ENCODE data around the gene PDE1A. TPM values are rescaled to one million over a fixed set of nuclear protein-coding genes. Genes with fewer than 3 reads are reported as not detected.

Gene PDE1A
- total and polyA plus RNA-seq, 8 donors: 0.60 to 4.2 (median 1.6) TPM

- DNase-seq (no peak), FAIRE-seq (no peak), ATAC-seq (peak in 2 of 4 donors; percentile 71 to 76)
- no peak for TF ChIP-seq CTCF (IDR thresholded peaks at IDR 0.05)
- H3K4me1 ChIP-seq: no peaks in the 10 kb centered on the region
- H3K27ac ChIP-seq: no peak overlapping the region
- no peaks in the 10 kb centered on the region for H3K27me3 ChIP-seq
- intact Hi-C loops (cut with DNase I): no loop called here
- H3K9me3 ChIP-seq: no peaks in the 10 kb centered on the region
- WGBS, 2 donors: 70 to 80% methylated on average over 4 of the region's 4 CpGs
- H3K4me3 ChIP-seq: no peak overlapping the region
- H3K36me3 ChIP-seq: no peaks in the 10 kb centered on the region
Measured at GRCh38 chr2:182366628-182367027, 60.2 kb downstream of the PDE1A start.

DNA sequence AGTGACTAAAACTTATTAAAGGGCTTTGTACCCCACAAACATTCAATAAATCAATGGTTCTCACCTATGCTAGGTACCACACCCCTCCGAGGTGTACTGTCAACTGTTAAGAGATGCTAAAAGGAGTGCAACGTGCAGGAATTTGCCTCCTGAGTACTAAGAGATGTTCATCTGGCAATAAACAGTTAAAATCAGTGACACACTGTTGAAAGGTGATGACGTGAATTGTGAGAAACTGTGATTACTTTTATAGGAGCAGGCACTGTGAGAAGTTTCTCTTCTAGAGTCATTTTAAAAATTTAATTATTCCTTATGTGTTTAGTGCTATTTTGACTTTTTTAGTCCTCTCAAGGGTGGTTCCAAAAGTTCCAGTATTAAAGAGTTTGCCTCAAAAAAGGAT, 61.0 kb downstream of the PDE1A start:
- H3K4me3 ChIP-seq: no peak overlapping the region
- H3K27ac ChIP-seq: no peak overlapping the region
- no peaks in the 10 kb centered on the region for H3K27me3 ChIP-seq
- H3K9me3 ChIP-seq: no peaks in the 10 kb centered on the region
- H3K36me3 ChIP-seq: no peaks in the 10 kb centered on the region
- intact Hi-C loops (cut with DNase I): no loop called here
- DNase-seq: no peak
- no peak for TF ChIP-seq CTCF (IDR thresholded peaks at IDR 0.05)
- no peak for FAIRE-seq
- peaks cover 0 to 2% (median 0%) of the 10 kb centered on the region in 3 donors for H3K4me1 ChIP-seq
- 55 to 70% methylated on average over 3 of the region's 3 CpGs for WGBS, 2 donors
- no peak for ATAC-seq

GRCh38 chr2:182361477-182361876, 65.4 kb downstream of the PDE1A start:
- Histone ChIP-seq H3K27me3 (peaks cover 0 to 5% (median 0%) of the 10 kb centered on the region in 4 donors), H3K27ac (no peak overlapping the region), H3K4me3 (no peak overlapping the region), H3K36me3 (no peaks in the 10 kb centered on the region), H3K4me1 (peaks cover 14 to 19% (median 19%) of the 10 kb centered on the region in 3 donors), H3K9me3 (no peaks in the 10 kb centered on the region)
- intact Hi-C loops (cut with DNase I): no loop called here
- DNase-seq: no peak
- no peak for TF ChIP-seq CTCF (IDR thresholded peaks at IDR 0.05)
- no peak for FAIRE-seq
- no peak for ATAC-seq
- WGBS, 2 donors: 79 to 87% methylated on average over 1 of the region's 1 CpG

DNA sequence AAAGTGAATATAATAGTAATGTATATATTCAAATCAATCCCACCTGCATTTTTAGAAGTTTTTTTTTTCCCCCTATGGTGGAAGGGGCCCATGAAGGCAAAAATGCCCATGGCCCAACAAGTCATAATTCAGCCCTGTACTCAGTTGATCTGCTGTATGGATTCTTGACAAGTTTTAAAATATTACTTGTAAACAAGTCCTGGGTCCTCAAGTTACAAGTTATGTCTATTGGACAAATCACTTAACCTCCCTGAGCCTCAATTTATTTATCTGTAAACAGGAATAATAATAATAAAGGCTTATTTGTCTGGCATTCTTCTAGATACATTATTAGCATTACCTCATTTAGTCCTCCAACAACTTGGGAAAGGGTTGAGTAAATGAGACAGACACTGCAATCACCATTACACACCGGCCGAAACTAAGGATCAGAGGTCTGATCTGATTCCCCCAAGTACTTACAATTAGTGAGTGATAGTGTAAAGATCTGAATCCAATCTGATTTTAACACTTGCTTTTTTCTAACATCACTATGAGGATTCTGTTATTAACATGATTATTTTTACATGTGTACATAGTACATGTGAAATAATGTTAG, 66.1 kb downstream of the PDE1A start:
- Histone ChIP-seq H3K27me3 (peaks cover 0 to 5% (median 0%) of the 10 kb centered on the region in 4 donors), H3K9me3 (no peaks in the 10 kb centered on the region), H3K27ac (peak overlapping the region in 1 of 4 donors; percentile 15), H3K4me1 (peaks cover 14 to 19% (median 19%) of the 10 kb centered on the region in 3 donors), H3K4me3 (no peak overlapping the region), H3K36me3 (no peaks in the 10 kb centered on the region)
- FAIRE-seq: no peak
- peak in 1 of 4 donors; percentile 32 for ATAC-seq
- DNase-seq: no peak
- intact Hi-C loops (cut with DNase I): no loop called here
- no peak for TF ChIP-seq CTCF (IDR thresholded peaks at IDR 0.05)
- 90% methylated on average over 2 of the region's 2 CpGs for WGBS, 2 donors

- FAIRE-seq (no peak), DNase-seq (peak; percentile 27 to 76 (median 54)), ATAC-seq (peak; percentile 84 to 86 (median 86))
- H3K36me3 ChIP-seq: no peaks in the 10 kb centered on the region
- peak overlapping the region in 1 of 4 donors; percentile 15 for H3K27ac ChIP-seq
- TF ChIP-seq CTCF (IDR thresholded peaks at IDR 0.05): no peak
- H3K4me3 ChIP-seq: no peak overlapping the region
- peaks cover 0 to 5% (median 0%) of the 10 kb centered on the region in 4 donors for H3K27me3 ChIP-seq
- peaks cover 14 to 19% (median 19%) of the 10 kb centered on the region in 3 donors for H3K4me1 ChIP-seq
- no peaks in the 10 kb centered on the region for H3K9me3 ChIP-seq
- intact Hi-C loops (cut with DNase I): no loop called here
- 9 to 11% methylated on average over 10 of the region's 10 CpGs for WGBS, 2 donors
Measured at GRCh38 chr2:182359990-182360662, 66.7 kb downstream of the PDE1A start.
